ENCODE measurements around the gene PSMD3.

GRCh38 chr17:40023590-40024292 is 43.1 kb downstream of the PSMD3 start:
- TF ChIP-seq CTCF (IDR thresholded peaks at IDR 0.05; ENCODE audit: low read depth, low read length, missing input control) = no peak
- TF ChIP-seq GABPA (IDR thresholded peaks at IDR 0.05 in 1 of 2, conservative IDR thresholded peaks at IDR 0.05 in 1 of 2) = no peak
- TF ChIP-seq MAX (IDR thresholded peaks at IDR 0.05) = no peak
- no peak for TF ChIP-seq YY1 (IDR thresholded peaks at IDR 0.05)
- TF ChIP-seq REST (IDR thresholded peaks at IDR 0.05) = no peak
- no peak for TF ChIP-seq RAD21 (IDR thresholded peaks at IDR 0.05)
- TF ChIP-seq JUND (IDR thresholded peaks at IDR 0.05) = no peak
- no peak for TF ChIP-seq TAF1 (conservative IDR thresholded peaks at IDR 0.05)
